ENCODE data around the gene SPATA33. TPM values are rescaled to one million over a fixed set of nuclear protein-coding genes. Genes with fewer than 3 reads are reported as not detected.

SPATA33 gene
- total and polyA plus RNA-seq, 2 donors (not counting 1 experiment from before 2014, with no cell fraction given): 3.6 to 15.0 TPM

DNA sequence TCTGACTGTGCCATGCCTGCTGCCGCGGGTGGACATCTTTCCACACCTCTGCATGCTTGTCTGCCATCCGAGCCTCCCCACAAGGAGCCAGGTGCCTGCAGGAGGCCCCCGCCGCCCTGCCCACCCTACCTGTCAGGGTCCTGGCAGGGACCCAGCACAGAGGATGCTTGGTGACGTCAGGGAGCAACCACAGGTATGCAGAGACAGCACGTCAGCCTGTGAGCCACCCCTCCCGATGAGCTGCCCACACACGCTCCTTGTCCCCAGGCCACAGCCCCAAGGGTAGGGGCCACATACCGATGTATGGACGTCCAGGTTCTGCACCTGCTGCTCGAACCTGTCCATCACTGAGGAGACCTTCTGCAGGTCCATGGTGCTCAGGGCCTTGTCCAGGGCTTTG, 10.7 kb upstream of the SPATA33 start:
- Histone ChIP-seq H3K4me1 (ENCODE audit: control insufficient read depth in 2 of 2, insufficient read depth in 2 of 2, low read length in 2 of 2) (no peaks in the 10 kb centered on the region), H3K27me3 (replicated peaks in 1 of 4; ENCODE audit: control extremely low read depth in 1 of 4, control insufficient read depth in 3 of 4, insufficient read depth in 4 of 4, low read length in 3 of 4) (no peaks in the 10 kb centered on the region), H3K27ac (ENCODE audit: low read length in 2 of 2) (no peak overlapping the region), H3K9me3 (ENCODE audit: control extremely low read depth in 1 of 3, control insufficient read depth in 2 of 3, insufficient read depth in 1 of 3, low read length in 2 of 3) (no peaks in the 10 kb centered on the region), H3K4me2 (replicated peaks; ENCODE audit: low read depth, low read length, poor library complexity, severe bottlenecking) (no peak overlapping the region), H3K4me3 (ENCODE audit: control extremely low read depth in 1 of 5, extremely low read depth in 1 of 5, insufficient read depth in 1 of 5, low read depth in 2 of 5, low read length in 4 of 5) (no peak overlapping the region), H4K20me1 (ENCODE audit: control insufficient read depth, insufficient read depth, low read length, poor library complexity, severe bottlenecking) (peaks cover 21% of the 10 kb centered on the region), H3K36me3 (replicated peaks in 1 of 2; ENCODE audit: control extremely low read depth in 1 of 2, control insufficient read depth in 1 of 2, extremely low read depth in 1 of 2, insufficient read depth in 2 of 2, low read length in 1 of 2) (peaks cover 5 to 39% of the 10 kb centered on the region in 2 experiments), H3K79me2 (ENCODE audit: control insufficient read depth, insufficient read depth, low read length) (no peaks in the 10 kb centered on the region), H2AFZ (ENCODE audit: insufficient read depth, low read depth, low read length, poor library complexity, severe bottlenecking) (no peak overlapping the region), H3K9ac (ENCODE audit: low read length) (no peak overlapping the region)
- ATAC-seq (ENCODE audit: low read depth) (no peak), DNase-seq (no peak)
- Mint-ChIP-seq H3K4me3 (no peak overlapping the region), H3K27me3 (no peaks in the 10 kb centered on the region), H3K4me1 (no peaks in the 10 kb centered on the region), H3K9me3 (ENCODE audit: insufficient read depth) (no peaks in the 10 kb centered on the region), H3K27ac (no peak overlapping the region)
- intact Hi-C loops (cut with micrococcal nuclease): no loop called here
- WGBS (ENCODE audit: insufficient coverage): 97% methylated on average over 12 of the region's 12 CpGs
- CTCF ChIA-PET: no interaction called here
- POLR2A ChIA-PET: interaction anchor here (0.6 kb wide), 2 partner anchors 84 to 330 kb away, joined by 3 to 4 read pairs; no protein-coding TSS in a partner anchor
- TF ChIP-seq EZH2 (IDR thresholded peaks at IDR 0.05; ENCODE audit: borderline replicate concordance, insufficient read depth, low read depth, low read length, poor library complexity, severe bottlenecking): no peak
- TF ChIP-seq, protein P1, sequence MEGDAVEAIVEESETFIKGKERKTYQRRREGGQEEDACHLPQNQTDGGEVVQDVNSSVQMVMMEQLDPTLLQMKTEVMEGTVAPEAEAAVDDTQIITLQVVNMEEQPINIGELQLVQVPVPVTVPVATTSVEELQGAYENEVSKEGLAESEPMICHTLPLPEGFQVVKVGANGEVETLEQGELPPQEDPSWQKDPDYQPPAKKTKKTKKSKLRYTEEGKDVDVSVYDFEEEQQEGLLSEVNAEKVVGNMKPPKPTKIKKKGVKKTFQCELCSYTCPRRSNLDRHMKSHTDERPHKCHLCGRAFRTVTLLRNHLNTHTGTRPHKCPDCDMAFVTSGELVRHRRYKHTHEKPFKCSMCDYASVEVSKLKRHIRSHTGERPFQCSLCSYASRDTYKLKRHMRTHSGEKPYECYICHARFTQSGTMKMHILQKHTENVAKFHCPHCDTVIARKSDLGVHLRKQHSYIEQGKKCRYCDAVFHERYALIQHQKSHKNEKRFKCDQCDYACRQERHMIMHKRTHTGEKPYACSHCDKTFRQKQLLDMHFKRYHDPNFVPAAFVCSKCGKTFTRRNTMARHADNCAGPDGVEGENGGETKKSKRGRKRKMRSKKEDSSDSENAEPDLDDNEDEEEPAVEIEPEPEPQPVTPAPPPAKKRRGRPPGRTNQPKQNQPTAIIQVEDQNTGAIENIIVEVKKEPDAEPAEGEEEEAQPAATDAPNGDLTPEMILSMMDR (IDR thresholded peaks at IDR 0.05): no peak

DNA sequence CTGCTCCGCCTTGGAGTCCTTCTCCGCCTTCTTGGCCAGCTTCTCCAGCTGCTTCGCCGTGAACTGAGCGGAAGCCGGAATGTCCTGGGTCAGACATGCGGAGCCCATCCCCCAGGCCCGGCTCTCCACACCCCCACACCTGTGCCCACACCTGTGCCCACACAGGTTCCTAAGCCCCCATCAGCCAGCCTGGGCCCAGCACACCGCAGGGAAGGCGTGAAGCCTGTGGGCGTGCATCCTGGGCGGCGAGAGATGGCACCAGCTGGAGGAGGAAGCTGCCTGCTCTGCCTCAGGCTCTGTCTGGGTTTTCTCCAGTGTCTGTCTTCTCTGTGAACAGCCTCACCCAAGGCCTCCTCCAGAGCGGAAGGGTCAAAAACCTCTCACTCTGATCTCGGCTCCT, 6.1 kb upstream of the SPATA33 start:
- no peaks in the 10 kb centered on the region for H3K27me3 Mint-ChIP-seq
- Histone ChIP-seq H3K36me3 (replicated peaks in 1 of 2; ENCODE audit: control extremely low read depth in 1 of 2, control insufficient read depth in 1 of 2, extremely low read depth in 1 of 2, insufficient read depth in 2 of 2, low read length in 1 of 2) (peaks cover 2 to 29% of the 10 kb centered on the region in 2 experiments), H3K9me3 (ENCODE audit: control extremely low read depth in 1 of 3, control insufficient read depth in 2 of 3, insufficient read depth in 1 of 3, low read length in 2 of 3) (no peaks in the 10 kb centered on the region), H4K20me1 (ENCODE audit: control insufficient read depth, insufficient read depth, low read length, poor library complexity, severe bottlenecking) (peaks cover 42% of the 10 kb centered on the region), H3K4me3 (ENCODE audit: control extremely low read depth in 1 of 5, extremely low read depth in 1 of 5, insufficient read depth in 1 of 5, low read depth in 2 of 5, low read length in 4 of 5) (no peak overlapping the region), H3K79me2 (ENCODE audit: control insufficient read depth, insufficient read depth, low read length) (peaks cover 35% of the 10 kb centered on the region), H2AFZ (ENCODE audit: insufficient read depth, low read depth, low read length, poor library complexity, severe bottlenecking) (no peak overlapping the region), H3K4me1 (ENCODE audit: control insufficient read depth in 2 of 2, insufficient read depth in 2 of 2, low read length in 2 of 2) (peaks cover 4 to 5% of the 10 kb centered on the region in 2 donors), H3K27me3 (replicated peaks in 1 of 4; ENCODE audit: control extremely low read depth in 1 of 4, control insufficient read depth in 3 of 4, insufficient read depth in 4 of 4, low read length in 3 of 4) (no peaks in the 10 kb centered on the region), H3K9ac (ENCODE audit: low read length) (no peak overlapping the region), H3K4me2 (replicated peaks; ENCODE audit: low read depth, low read length, poor library complexity, severe bottlenecking) (no peak overlapping the region), H3K27ac (ENCODE audit: low read length in 2 of 2) (no peak overlapping the region)
- TF ChIP-seq, protein P1 (IDR thresholded peaks at IDR 0.05): no peak
- TF ChIP-seq EZH2 (IDR thresholded peaks at IDR 0.05; ENCODE audit: borderline replicate concordance, insufficient read depth, low read depth, low read length, poor library complexity, severe bottlenecking): no peak
- intact Hi-C loops (cut with micrococcal nuclease): loop anchor here (10.0 kb wide), 1 partner anchor 407 kb away; no protein-coding TSS in a partner anchor
- POLR2A ChIA-PET: no interaction called here
- ATAC-seq (ENCODE audit: low read depth) (no peak), DNase-seq (no peak)
- H3K4me1 Mint-ChIP-seq: peaks cover 15% of the 10 kb centered on the region
- CTCF ChIA-PET: no interaction called here
- 96% methylated on average over 15 of the region's 15 CpGs for WGBS (ENCODE audit: insufficient coverage)
- no peak overlapping the region for H3K27ac Mint-ChIP-seq
- no peaks in the 10 kb centered on the region for H3K9me3 Mint-ChIP-seq (ENCODE audit: insufficient read depth)
- no peak overlapping the region for H3K4me3 Mint-ChIP-seq

Data from B cell (primary cell).